Upper lobe of left lung (tissue), 6 donors: ENCODE measurements around the gene HLA-DRA. TPM values are rescaled to one million over a fixed set of nuclear protein-coding genes. Genes with fewer than 3 reads are reported as not detected.

ENCODE experiments used
- ATAC-seq, 2 donors: fragments of 200-7000 bp; cut with Tn5 transposase; one replicate each; pipeline ENCODE4 v1.9.1; 2022; ENCODE audit warnings: mild to moderate bottlenecking in 2 of 2, moderate library complexity in 2 of 2; ENCODE audit not compliant: low FRiP score in 2 of 2
- DNase-seq, 2 donors: peaks; one replicate each; pipeline ENCODE4 v3.0.0-alpha.2; 2019 to 2020
- H3K27ac ChIP-seq, 4 donors: fragments of 200-600 bp; sonication (generic); one replicate each; pipeline ENCODE4 v1.5.1; 2016 to 2019
- H3K27me3 ChIP-seq, 4 donors: fragments of 200-600 bp; sonication (generic); one replicate each; pipeline ENCODE4 v1.5.1; 2017 to 2019
- H3K36me3 ChIP-seq, 4 donors: fragments of 200-600 bp; sonication (generic); one replicate each; pipeline ENCODE4 v1.5.1; 2016 to 2019
- H3K4me1 ChIP-seq, 4 donors: fragments of 200-600 bp; sonication (generic); one replicate each; pipeline ENCODE4 v1.5.1; 2018 to 2019
- H3K4me3 ChIP-seq, 4 donors: fragments of 200-600 bp; sonication (generic); one replicate each; pipeline ENCODE4 v1.5.1; 2017 to 2019; ENCODE audit warnings: mild to moderate bottlenecking in 2 of 4, moderate library complexity in 1 of 4
- H3K9me3 ChIP-seq, 4 donors: fragments of 200-600 bp; sonication (generic); one replicate each; pipeline ENCODE4 v1.5.1; 2018 to 2019
- EP300 ChIP-seq, 4 donors: sonication (generic); formaldehyde crosslinking; IDR thresholded peaks; one replicate each; pipeline ENCODE4 v1.5.1; 2017; ENCODE audit warnings: antibody characterized with exemption in 4 of 4, control low read depth in 2 of 4
- POLR2A ChIP-seq, 4 donors: fragments of 450-650 bp; IDR thresholded peaks; one replicate each; pipeline ENCODE4 v1.5.1; 2016 to 2017; ENCODE audit warnings: antibody characterized with exemption in 4 of 4, mild to moderate bottlenecking in 2 of 4
- POLR2AphosphoS5 ChIP-seq, 2 donors: sonication (generic); formaldehyde crosslinking; IDR thresholded peaks; one replicate each; pipeline ENCODE4 v1.5.1; 2017; ENCODE audit warnings: antibody characterized with exemption in 2 of 2
- WGBS, 2 donors: methylation state at CpG; one replicate each; pipeline ENCODE4 v1.1.5; 2017 to 2018; 5-methylcytosine and 5-hydroxymethylcytosine counted together
- total RNA-seq, 6 donors: library from RNA; depleted of rRNA in 4 of 6; stranded (reverse); fragments of >200 nt in 4 of 6; gene quantifications; one replicate each; pipeline versions ENCODE4 v1.1.0 to v1.2.1, GENCODE V29; 2016 to 2021
- TF ChIP-seq, protein P1 (sequence below), 6 experiments: fragments of 450-650 bp in 4 of 6; fragments of 200-600 bp in 2 of 6; sonication (generic) in 2 of 6; IDR thresholded peaks; one replicate each; pipeline ENCODE4 v1.5.1; 2016 to 2019; ENCODE audit warnings: antibody characterized with exemption in 6 of 6
- donor health status: DM: no; HTN: no; CAD: no; lungs with moderate emphysema.
- donor health status: DM: no; HTN: yes; CAD: no; lungs with severe emphysema.

The HLA-DRA gene
- total RNA-seq, 6 donors from 2014 or later, result 202 to 2,231 (median 1,304) TPM

DNA sequence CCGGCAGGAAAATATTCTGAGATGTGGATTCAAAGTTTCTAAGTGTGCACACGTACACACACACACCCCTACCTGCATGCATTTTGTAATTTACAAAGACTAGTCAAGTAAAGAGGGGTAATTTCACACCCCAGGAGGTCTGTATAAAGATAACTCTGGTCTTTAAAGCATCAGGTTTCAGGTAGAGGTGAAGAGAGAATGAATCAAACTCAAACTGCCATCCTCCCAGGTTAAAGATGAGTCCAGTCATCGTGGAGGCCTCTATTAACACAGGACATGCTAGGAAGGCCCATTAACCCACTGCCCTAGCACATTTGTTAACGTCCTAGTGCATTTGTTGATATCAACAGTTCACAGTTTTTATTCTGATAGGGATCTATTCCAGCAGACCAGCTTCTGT lies 3.5 kb upstream of the HLA-DRA start:
- Histone ChIP-seq H3K27me3 (no peaks in the 10 kb centered on the region), H3K9me3 (no peaks in the 10 kb centered on the region), H3K4me3 (no peak overlapping the region), H3K4me1 (peaks cover 8 to 24% (median 13%) of the 10 kb centered on the region in 4 donors), H3K36me3 (no peaks in the 10 kb centered on the region), H3K27ac (peak overlapping the region in 1 of 4 donors; percentile 83)
- ATAC-seq (no peak), DNase-seq (no peak)
- WGBS, 2 donors, result 82 to 87% methylated on average over 4 of the region's 4 CpGs
- TF ChIP-seq POLR2A (IDR thresholded peaks at IDR 0.05), result no peak
- no peak for TF ChIP-seq POLR2AphosphoS5 (IDR thresholded peaks at IDR 0.05)
- no peak for TF ChIP-seq EP300 (IDR thresholded peaks at IDR 0.05)
- TF ChIP-seq, protein P1, sequence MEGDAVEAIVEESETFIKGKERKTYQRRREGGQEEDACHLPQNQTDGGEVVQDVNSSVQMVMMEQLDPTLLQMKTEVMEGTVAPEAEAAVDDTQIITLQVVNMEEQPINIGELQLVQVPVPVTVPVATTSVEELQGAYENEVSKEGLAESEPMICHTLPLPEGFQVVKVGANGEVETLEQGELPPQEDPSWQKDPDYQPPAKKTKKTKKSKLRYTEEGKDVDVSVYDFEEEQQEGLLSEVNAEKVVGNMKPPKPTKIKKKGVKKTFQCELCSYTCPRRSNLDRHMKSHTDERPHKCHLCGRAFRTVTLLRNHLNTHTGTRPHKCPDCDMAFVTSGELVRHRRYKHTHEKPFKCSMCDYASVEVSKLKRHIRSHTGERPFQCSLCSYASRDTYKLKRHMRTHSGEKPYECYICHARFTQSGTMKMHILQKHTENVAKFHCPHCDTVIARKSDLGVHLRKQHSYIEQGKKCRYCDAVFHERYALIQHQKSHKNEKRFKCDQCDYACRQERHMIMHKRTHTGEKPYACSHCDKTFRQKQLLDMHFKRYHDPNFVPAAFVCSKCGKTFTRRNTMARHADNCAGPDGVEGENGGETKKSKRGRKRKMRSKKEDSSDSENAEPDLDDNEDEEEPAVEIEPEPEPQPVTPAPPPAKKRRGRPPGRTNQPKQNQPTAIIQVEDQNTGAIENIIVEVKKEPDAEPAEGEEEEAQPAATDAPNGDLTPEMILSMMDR (IDR thresholded peaks at IDR 0.05), result no peak

DNA sequence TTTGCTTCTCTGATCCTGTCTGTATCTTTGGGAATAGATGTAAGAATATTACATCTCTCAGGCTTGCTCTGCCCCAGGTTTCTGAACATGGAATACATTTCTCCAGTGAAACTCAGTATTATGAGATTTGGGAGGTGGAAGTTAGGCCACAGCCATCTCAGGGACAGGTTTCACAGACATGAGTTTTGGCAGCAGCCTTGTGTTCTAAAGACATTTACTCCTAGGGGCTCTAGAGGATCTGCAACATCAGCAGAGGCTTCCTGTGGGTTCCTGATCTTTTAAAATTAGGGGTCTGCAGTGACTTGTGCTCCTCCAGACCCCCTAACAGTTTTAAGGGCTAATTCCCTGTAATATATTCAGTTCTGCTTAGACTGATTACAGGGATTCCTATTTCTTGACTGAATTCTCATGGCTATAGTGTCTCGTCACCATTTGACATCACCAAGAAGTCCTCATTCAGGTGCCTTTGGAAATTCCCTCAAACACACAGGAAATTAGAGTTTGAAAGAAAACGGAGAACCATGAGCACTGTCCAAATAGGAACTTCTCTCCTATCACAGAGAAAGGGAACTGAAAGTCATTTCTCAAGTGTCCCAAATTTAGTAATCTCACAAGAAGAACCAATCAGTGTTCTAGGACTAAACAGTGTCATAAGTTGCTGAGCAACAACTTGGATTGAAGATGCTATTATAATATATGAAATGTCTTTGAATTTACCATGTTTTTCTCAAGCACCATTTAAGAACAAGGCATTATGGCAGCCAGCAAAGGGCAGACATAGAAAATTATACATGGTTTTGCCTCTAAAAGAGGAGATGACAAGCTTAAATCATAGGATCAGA lies 2.5 kb upstream of the HLA-DRA start:
- ATAC-seq (peak; percentile 70 to 78), DNase-seq (no peak)
- Histone ChIP-seq H3K27me3 (no peaks in the 10 kb centered on the region), H3K4me1 (peaks cover 13 to 29% (median 22%) of the 10 kb centered on the region in 4 donors), H3K9me3 (no peaks in the 10 kb centered on the region), H3K4me3 (no peak overlapping the region), H3K27ac (peak overlapping the region; percentile 13 to 83 (median 72)), H3K36me3 (no peaks in the 10 kb centered on the region)
- WGBS, 2 donors, result 25 to 32% methylated on average over 2 of the region's 2 CpGs
- no peak for TF ChIP-seq EP300 (IDR thresholded peaks at IDR 0.05)
- TF ChIP-seq, protein P1 (IDR thresholded peaks at IDR 0.05), result no peak
- TF ChIP-seq POLR2AphosphoS5 (IDR thresholded peaks at IDR 0.05), result no peak
- peak in 1 of 4 donors; percentile 46 for TF ChIP-seq POLR2A (IDR thresholded peaks at IDR 0.05)

DNA sequence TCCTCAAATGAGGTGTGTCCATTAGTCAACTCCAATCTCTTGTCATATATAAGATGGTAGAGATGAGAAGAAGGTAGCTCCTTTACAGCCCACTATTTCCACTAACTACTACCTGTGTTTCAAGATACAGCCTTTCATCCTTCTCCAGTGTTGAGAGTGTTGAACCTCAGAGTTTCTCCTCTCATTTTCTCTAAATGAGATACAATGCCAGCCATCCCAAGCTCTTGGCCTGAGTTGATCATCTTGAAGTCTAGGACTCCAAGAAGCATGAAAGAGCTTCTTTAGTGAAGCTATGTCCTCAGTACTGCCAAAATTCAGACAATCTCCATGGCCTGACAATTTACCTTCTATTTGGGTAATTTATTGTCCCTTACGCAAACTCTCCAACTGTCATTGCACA lies 548 bp upstream of the HLA-DRA start:
- WGBS, 2 donors, result 42 to 75% methylated on average over 1 of the region's 1 CpG
- TF ChIP-seq POLR2AphosphoS5 (IDR thresholded peaks at IDR 0.05) (no peak), POLR2A (IDR thresholded peaks at IDR 0.05) (no peak), EP300 (IDR thresholded peaks at IDR 0.05) (no peak)
- TF ChIP-seq, protein P1 (IDR thresholded peaks at IDR 0.05), result no peak
- no peak for ATAC-seq
- Histone ChIP-seq H3K36me3 (peaks cover 5 to 15% (median 14%) of the 10 kb centered on the region in 4 donors), H3K4me1 (peaks cover 13 to 37% (median 24%) of the 10 kb centered on the region in 4 donors), H3K27ac (peak overlapping the region in 3 of 4 donors; percentile 77 to 89 (median 88)), H3K27me3 (no peaks in the 10 kb centered on the region), H3K9me3 (no peaks in the 10 kb centered on the region), H3K4me3 (no peak overlapping the region)
- DNase-seq, result no peak

DNA sequence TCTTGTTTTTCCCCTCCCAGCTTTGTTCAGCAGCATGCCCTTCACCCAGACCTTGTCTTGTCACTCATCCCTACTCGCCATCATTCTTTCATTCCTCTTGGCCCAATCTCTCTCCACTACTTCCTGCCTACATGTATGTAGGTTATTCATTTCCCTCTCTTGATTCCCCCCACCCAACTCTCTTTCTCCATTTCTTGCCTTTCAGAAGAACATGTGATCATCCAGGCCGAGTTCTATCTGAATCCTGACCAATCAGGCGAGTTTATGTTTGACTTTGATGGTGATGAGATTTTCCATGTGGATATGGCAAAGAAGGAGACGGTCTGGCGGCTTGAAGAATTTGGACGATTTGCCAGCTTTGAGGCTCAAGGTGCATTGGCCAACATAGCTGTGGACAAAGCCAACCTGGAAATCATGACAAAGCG lies 2.6 kb downstream of the HLA-DRA start:
- no peaks in the 10 kb centered on the region for H3K9me3 ChIP-seq
- no peak for ATAC-seq
- peak overlapping the region in 1 of 4 donors; percentile 68 for H3K4me3 ChIP-seq
- WGBS, 2 donors, result 89 to 90% methylated on average over 7 of the region's 7 CpGs
- H3K27ac ChIP-seq, result peak overlapping the region in 2 of 4 donors; percentile 16 to 17
- no peaks in the 10 kb centered on the region for H3K27me3 ChIP-seq
- H3K36me3 ChIP-seq, result peaks cover 6 to 24% (median 16%) of the 10 kb centered on the region in 4 donors
- TF ChIP-seq EP300 (IDR thresholded peaks at IDR 0.05) (no peak), POLR2AphosphoS5 (IDR thresholded peaks at IDR 0.05) (no peak), POLR2A (IDR thresholded peaks at IDR 0.05) (no peak)
- TF ChIP-seq, protein P1 (IDR thresholded peaks at IDR 0.05), result no peak
- no peak for DNase-seq
- H3K4me1 ChIP-seq, result peaks cover 8 to 33% (median 22%) of the 10 kb centered on the region in 4 donors
